LHCN-M2 (cell line): Measurements from ENCODE around the gene PPT1. TPM values are rescaled to one million over a fixed set of nuclear protein-coding genes. Genes with fewer than 3 reads are reported as not detected.

ENCODE experiments used
- DNase-seq: peaks from one replicate; pipeline ENCODE4 v3.0.0-alpha.2; 2012; ENCODE audit warnings: low read depth
- total RNA-seq: library from RNA; depleted of rRNA; stranded (reverse); fragments of >200 nt; gene quantifications from 2 replicates; pipeline ENCODE4 v1.2.3, GENCODE V29; 2014; rRNA removed

PPT1 gene
- total RNA-seq, 1 experiment from 2014 or later, result 54.2 TPM

DNA sequence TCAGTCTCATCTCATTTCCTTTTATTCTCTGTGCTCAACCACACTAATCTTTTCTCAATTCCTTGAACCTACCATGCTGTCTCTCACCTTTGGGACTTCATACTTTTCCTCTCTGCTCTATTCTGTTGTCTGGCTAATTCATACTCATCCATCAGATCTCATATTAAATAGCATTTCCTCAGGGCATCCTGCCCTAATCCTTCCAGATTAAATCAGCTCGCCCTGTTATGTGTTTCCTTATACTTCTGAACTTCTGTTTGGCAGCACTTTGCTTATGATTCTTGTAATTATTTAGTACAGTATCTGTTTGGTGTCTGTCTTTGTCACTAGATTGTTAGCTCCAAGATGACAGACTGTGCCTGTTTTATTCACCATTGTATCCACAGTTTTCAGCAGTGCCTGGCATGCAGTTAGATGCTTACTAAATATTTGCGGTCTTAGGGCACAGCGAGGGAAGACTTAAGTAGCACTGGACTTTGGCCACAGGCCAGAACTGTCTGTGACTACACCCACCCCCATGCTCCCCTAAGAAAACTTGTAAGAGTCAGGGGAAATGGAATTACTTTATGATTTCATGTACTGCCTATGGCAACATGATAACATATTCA is 66.4 kb downstream of the PPT1 start:
- DNase-seq, result peak; percentile 82

DNA sequence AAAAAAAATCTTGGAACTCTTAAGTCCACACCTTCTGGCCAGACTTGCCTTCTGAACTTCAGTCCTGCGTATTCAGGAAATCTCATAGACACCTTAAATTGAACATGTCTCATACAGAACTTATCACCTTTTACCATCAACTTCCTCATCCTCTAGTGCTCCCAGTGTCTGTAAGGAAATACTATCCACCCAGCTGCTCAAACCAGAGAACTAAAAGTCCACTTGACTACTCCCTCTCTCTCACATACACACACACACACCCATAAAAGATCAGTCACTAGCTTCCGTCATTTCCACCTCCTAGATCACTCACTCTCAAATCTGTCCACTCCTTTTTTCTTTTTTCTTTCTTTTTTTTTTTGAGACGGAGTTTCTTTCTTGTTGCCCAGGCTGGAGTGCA is 67.4 kb downstream of the PPT1 start:
- no peak for DNase-seq

- DNase-seq, result no peak
These were observed 69.4 kb downstream of the PPT1 start for GRCh38 chr1:40027647-40028046.

DNA sequence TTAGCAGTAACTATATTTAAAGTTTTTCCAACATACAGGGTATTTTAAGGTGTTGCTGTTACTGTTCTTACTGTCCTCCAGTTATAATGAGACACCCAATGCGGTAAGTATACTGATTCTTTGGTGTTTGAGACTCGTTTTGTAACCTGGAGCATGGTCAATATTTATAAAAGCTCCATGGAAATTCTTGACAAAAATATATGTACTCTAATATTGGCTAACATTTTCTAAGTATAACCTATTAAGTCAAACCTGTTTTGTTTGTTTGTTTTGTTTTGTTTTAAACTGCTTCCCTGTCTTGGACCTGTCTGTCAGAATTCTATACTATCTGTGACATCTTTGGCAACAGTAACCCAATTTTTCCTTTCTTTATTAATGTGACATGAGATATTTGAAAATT is 72.4 kb downstream of the PPT1 start:
- DNase-seq, result no peak

DNA sequence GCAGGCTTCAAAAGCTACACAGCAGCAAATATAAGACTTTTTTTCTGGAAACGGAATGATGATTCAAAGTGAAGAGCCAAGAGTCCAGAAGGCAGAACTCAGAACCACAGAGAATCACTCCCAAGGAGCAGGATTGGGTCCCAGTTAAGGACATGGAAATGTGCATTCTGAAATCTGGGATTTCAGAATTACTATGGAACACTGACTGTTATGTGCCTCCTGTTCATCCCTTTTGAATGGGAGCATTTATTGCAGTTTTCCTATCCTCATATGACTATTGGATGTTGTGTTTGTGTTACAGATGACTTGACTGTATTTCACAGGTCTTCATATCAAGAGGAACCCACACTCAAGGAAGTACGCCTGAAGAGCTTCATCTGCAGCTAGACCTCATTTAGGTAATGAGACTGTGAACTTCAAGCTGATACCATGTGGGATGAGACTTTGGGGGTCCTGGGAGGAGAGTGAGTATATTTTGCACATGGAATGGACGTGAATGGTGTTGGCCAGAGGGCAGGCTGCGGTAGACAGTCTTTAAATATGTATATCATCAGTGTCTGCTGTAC is 73.6 kb downstream of the PPT1 start:
- DNase-seq, result no peak

Other genes with a start within 250 kb of the PPT1 start
- 23.9 and 25.6 TPM in 2 replicates for gene TRIT1, start 213.7 kb downstream of the PPT1 start, total RNA-seq
- gene MYCL, start 195.3 kb downstream of the PPT1 start, total RNA-seq, result 4.4 and 9.6 TPM in 2 replicates
- 9.7 and 12.3 TPM in 2 replicates for gene MFSD2A, start 142.1 kb downstream of the PPT1 start, total RNA-seq
- 505 and 541 TPM in 2 replicates for gene CAP1, start 56.5 kb downstream of the PPT1 start, total RNA-seq
- 15.6 and 15.7 TPM in 2 replicates for gene RLF, start 64.1 kb upstream of the PPT1 start, total RNA-seq
- gene TMCO2, start 150.7 kb upstream of the PPT1 start, total RNA-seq, result not detected in 2 replicates
- gene ZMPSTE24, start 161.0 kb upstream of the PPT1 start, total RNA-seq, result 53.0 and 56.5 TPM in 2 replicates
- not detected in 2 replicates for gene COL9A2, start 220.0 kb upstream of the PPT1 start, total RNA-seq